ENCODE measurements around the gene MAGI1.

MAGI1 gene

GRCh38 chr3:65641777-65642176 lies 396.9 kb downstream of the MAGI1 start:
- no peak for TF ChIP-seq CTCF (conservative IDR thresholded peaks at IDR 0.05; ENCODE audit: low read depth, low read length)
- DNase-seq (ENCODE audit: low read depth) = no peak

GRCh38 chr3:65641045-65641444 lies 397.7 kb downstream of the MAGI1 start:
- DNase-seq (ENCODE audit: low read depth) = no peak
- TF ChIP-seq CTCF (conservative IDR thresholded peaks at IDR 0.05; ENCODE audit: low read depth, low read length) = no peak
- no peak overlapping the region for H3K4me3 ChIP-seq (ENCODE audit: low read length)

More at GRCh38 chr3:65641777-65642176, 396.9 kb downstream of the MAGI1 start:
- H3K4me3 ChIP-seq (ENCODE audit: low read length) = no peak overlapping the region

- TF ChIP-seq CTCF (conservative IDR thresholded peaks at IDR 0.05; ENCODE audit: low read depth, low read length) = no peak
- no peak overlapping the region for H3K4me3 ChIP-seq (ENCODE audit: low read length)
- no peak for DNase-seq (ENCODE audit: low read depth)
Measured at GRCh38 chr3:65639444-65639843, 399.3 kb downstream of the MAGI1 start.

GRCh38 chr3:65638301-65638700 lies 400.4 kb downstream of the MAGI1 start:
- no peak overlapping the region for H3K4me3 ChIP-seq (ENCODE audit: low read length)
- no peak for DNase-seq (ENCODE audit: low read depth)
- no peak for TF ChIP-seq CTCF (conservative IDR thresholded peaks at IDR 0.05; ENCODE audit: low read depth, low read length)

GRCh38 chr3:65636326-65636725 lies 402.4 kb downstream of the MAGI1 start:
- no peak overlapping the region for H3K4me3 ChIP-seq (ENCODE audit: low read length)
- TF ChIP-seq CTCF (conservative IDR thresholded peaks at IDR 0.05; ENCODE audit: low read depth, low read length) = no peak
- no peak for DNase-seq (ENCODE audit: low read depth)

GRCh38 chr3:65635657-65636056 lies 403.1 kb downstream of the MAGI1 start:
- H3K4me3 ChIP-seq (ENCODE audit: low read length) = no peak overlapping the region
- no peak for DNase-seq (ENCODE audit: low read depth)
- no peak for TF ChIP-seq CTCF (conservative IDR thresholded peaks at IDR 0.05; ENCODE audit: low read depth, low read length)

- H3K4me3 ChIP-seq (ENCODE audit: low read length) = no peak overlapping the region
- no peak for TF ChIP-seq CTCF (conservative IDR thresholded peaks at IDR 0.05; ENCODE audit: low read depth, low read length)
- no peak for DNase-seq (ENCODE audit: low read depth)
Measured at GRCh38 chr3:65633018-65633638, 405.6 kb downstream of the MAGI1 start.
